KOPT-K1 (cell line): Measurements from ENCODE around the gene PARD3B.

Experiments
- H3K27ac ChIP-seq: fragments of 200-600 bp; sonication (generic); 2 replicates; pipeline ENCODE4 v1.5.1; 2016; ENCODE audit warnings: antibody characterized with exemption, mild to moderate bottlenecking, low read depth, low read length; ENCODE audit not compliant: poor library complexity, severe bottlenecking
- H3K36me3 ChIP-seq: fragments of 200-600 bp; sonication (generic); 2 replicates; pipeline ENCODE4 v1.5.1; 2017; ENCODE audit warnings: antibody characterized with exemption, mild to moderate bottlenecking, low read length, moderate library complexity; ENCODE audit not compliant: insufficient read depth
- H3K9me3 ChIP-seq: fragments of 200-600 bp; sonication (generic); 2 replicates; pipeline ENCODE4 v1.5.1; 2017; ENCODE audit warnings: antibody characterized with exemption, low read length, mild to moderate bottlenecking; ENCODE audit not compliant: insufficient read depth, poor library complexity, severe bottlenecking

PARD3B gene

DNA sequence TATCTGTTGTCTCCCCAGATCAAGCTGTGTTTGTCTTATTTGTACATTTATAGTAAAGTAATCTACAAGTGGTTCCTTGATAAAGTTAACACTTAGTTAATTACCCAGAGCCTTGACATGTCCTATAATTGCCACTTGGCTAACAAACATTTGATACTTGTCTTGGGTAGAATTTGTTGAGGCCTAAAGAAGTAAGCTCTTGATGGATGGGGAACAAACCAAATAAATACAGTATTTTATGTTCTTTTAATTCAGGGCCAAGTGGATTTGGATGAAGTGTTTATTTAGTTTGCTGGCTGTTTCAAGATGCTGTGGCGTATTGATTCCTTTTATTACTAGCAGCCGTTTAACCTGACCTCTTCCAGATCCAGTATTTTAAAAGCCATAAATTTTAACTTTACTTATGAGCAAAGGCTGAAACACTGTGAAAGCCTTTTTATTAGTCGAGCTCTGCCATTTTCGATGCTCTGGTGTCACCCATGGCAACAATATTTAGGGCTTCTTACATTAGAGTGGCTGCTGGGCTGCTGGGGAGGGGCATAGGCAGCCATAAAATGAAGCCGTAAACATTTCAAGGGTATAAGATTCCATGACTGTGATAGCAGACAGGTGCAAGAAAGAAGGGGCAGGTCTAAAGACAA is 735.4 kb downstream of the PARD3B start:
- no peaks in the 10 kb centered on the region for H3K36me3 ChIP-seq
- H3K27ac ChIP-seq, result no peak overlapping the region
- no peaks in the 10 kb centered on the region for H3K9me3 ChIP-seq

DNA sequence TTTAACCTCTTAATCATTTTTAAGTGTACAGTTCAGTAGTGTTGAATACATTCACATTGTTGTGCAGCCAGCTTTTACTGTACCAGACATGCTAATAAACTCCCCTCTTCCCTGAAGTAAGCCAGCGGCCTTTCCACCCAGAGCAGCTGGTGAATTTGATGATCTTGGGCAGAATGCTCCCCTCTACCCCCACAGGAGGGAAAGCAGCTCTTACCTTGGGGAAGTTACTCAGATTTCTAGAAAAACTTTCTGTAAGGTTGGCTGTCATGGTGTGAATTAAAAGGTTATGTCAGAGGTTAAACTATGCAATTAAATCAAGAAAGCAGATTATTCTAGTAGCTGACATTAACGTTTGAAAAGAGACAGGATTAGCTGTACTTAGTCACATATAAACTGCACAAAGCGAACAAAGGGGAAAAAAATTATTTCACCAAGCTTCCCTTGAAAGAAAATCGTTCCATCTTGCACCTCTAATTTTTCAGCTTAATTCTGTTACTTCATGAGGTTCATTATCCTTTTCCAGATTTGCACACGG is 738.5 kb downstream of the PARD3B start:
- Histone ChIP-seq H3K9me3 (no peaks in the 10 kb centered on the region), H3K27ac (no peak overlapping the region), H3K36me3 (no peaks in the 10 kb centered on the region)

DNA sequence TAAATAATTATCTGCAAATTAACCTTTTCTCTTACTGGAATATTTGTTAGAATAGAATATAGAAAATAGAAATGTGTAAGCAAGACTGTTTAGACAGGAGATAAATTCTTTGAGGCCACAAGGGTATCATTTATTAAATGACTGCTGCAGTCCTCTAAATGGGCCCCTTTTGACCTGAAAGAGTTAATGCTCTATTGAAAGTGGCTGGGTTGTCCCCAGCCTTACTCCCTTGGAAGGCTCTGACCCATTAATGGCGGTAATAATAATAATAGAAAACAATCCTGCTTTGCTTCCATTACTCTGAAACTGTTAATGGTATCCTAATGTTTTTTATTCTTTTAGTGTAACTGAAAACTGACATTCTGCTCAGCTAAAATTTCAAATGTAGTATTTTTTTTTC is 739.1 kb downstream of the PARD3B start:
- no peak overlapping the region for H3K27ac ChIP-seq
- H3K36me3 ChIP-seq, result no peaks in the 10 kb centered on the region
- no peaks in the 10 kb centered on the region for H3K9me3 ChIP-seq

DNA sequence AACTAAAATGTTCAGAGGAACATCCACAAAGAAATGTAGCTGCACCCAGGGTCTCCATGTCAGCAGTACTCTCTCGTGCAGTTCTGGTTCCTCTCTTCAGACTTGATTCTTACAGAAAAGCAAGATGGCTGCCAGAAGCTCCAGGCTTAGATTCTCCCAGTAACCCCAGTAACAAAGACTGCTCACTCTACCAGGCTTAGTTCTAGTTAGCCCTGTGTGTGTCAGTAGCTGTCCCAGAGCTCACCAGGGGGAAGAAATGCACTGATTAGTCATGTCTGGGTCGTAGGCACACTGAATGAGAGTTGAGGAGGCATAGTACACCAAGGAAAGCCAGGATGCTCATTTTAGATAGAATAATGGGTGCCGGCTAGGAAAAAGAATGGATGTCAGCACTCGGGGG is 742.0 kb downstream of the PARD3B start:
- Histone ChIP-seq H3K27ac (no peak overlapping the region), H3K36me3 (no peaks in the 10 kb centered on the region), H3K9me3 (no peaks in the 10 kb centered on the region)

DNA sequence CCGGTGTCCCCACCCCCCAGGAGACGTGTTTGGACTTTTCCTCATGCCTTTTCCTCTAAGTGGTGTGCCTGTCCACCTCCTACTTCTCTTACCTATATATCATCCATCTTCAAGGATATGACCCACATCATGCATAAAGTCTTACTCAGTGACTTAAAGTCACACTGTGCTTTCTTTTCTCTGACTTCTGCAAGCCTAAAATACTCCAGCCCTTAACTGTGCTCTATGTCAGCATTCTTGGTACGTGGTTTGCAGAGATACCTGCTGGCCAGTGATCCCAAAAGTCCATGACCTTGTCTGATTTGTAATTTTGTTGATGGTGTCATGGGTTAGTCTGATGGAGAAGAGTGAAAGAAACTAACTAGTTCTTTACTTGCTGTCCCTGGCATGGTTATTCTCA is 743.4 kb downstream of the PARD3B start:
- H3K27ac ChIP-seq, result no peak overlapping the region
- H3K9me3 ChIP-seq, result no peaks in the 10 kb centered on the region
- H3K36me3 ChIP-seq, result no peaks in the 10 kb centered on the region

DNA sequence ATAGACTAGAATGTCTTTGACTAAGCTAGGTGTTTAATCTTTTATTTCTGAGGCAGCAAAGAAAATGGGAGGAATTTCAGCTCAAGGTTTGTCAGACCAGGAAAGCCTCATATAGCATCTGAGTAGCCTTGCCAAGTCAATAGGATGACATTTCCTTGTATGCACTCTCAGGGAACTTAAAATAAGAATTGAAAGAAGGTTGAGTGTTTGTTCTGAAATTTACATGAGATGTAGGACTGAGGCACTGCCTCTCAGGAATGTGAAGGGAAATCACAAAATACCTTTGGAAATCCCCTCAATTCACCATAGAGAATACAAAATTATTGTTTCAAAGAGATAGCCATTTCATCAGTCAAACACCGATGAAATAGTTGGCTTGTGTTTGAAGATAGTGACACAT is 745.0 kb downstream of the PARD3B start:
- Histone ChIP-seq H3K36me3 (no peaks in the 10 kb centered on the region), H3K9me3 (no peaks in the 10 kb centered on the region), H3K27ac (no peak overlapping the region)

DNA sequence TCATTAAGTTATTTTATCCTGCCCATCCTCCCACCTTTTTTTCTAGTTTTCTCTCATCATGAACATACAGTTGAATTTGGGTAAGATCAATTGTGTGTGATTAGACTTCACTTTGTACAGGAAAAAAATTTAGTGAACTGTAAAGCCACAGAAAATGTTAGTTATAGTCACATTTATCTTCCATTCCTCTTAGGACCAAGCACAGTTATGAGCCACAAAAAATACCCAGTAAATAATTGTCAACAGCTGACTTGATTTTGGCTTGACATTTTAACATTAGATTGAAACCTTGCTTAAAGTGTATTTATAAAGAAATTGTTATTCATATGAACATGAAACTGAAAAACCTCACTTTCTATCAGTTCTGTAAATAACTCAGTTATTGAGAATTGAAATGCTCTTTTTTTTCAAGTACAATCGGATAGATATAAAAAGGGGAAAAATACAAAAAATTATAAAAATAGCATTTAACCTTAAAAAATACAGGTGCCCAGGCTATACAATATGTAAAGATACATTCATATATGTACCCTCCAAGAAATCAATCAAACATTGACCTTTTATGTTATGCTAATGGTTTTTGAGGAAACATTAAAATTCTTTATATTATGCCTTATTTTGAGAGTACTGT is 747.5 kb downstream of the PARD3B start:
- no peaks in the 10 kb centered on the region for H3K36me3 ChIP-seq
- no peaks in the 10 kb centered on the region for H3K9me3 ChIP-seq
- no peak overlapping the region for H3K27ac ChIP-seq

DNA sequence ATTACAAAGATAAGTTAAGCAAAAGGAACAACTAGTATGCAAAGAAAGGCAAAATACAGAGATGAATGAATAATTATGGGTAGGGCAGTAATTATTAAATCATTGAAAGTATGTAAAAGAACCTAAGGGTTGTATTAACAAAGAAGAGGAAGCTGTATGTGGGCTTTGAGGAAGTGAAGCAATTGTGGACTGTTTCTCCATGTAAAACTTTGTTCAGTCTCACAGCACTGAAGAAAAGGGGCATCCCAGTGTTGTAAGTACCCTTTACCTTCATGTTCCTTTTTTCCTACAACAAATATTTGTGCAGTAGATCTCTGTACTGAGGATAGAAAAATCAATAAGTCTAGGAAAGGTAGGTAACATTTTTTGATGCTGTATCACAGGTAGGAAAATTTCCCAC is 748.3 kb downstream of the PARD3B start:
- H3K9me3 ChIP-seq, result no peaks in the 10 kb centered on the region
- no peak overlapping the region for H3K27ac ChIP-seq
- no peaks in the 10 kb centered on the region for H3K36me3 ChIP-seq

DNA sequence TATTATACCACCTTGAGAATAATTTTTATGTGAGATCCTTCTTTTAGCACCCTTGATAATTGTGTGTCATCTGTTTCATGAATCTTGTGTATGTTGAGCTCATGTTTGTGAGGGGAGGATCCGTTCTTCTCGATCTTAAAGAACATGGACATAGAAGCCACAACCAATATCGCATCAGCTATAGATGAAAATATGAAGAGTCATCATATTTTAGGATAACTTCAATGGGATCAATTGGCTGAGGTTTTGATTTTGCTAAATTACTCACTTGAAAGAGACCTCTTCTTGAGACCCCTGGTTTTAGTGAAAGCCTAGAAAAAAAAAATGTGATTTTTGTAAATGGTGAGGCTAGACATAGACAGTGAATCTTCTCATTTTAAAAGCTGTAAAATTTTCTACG is 751.7 kb downstream of the PARD3B start:
- Histone ChIP-seq H3K27ac (no peak overlapping the region), H3K9me3 (no peaks in the 10 kb centered on the region), H3K36me3 (no peaks in the 10 kb centered on the region)

DNA sequence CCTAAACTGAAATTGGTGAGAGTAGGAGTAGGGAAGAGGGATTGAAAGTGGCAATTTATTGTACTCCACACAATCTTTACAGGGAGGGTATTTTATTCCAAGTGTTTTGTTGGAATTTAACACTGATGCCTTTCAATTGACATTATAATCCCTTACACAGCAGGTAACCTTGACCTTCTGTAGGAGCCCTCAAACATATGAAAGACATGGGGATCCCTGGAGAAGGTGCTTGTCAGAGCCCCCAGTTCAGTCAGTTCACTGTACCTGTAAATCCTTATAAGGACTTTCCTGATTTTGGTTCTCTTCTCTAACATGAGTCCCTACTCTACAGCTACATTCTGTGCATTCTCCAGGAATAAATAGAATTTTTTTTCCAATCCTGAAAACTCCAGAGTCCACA is 752.1 kb downstream of the PARD3B start:
- Histone ChIP-seq H3K9me3 (no peaks in the 10 kb centered on the region), H3K36me3 (no peaks in the 10 kb centered on the region), H3K27ac (no peak overlapping the region)

DNA sequence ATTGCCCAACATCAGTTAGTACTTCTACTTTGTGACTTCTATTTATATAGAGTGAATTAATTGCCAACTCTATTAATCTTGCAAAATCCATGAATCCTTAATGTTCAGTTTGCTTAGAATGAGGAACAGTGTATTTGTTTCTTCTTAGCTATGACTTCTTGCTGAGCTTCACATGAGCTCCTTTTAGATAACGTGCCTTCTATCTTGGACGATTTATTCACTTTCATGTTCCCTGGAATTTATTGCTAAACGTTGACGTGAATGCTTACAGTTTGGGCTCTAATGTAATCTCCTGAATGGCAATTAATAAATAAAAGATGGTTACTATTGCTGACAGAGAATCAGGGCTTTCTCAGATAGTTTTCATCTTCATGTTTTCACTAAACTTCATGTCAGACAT is 752.6 kb downstream of the PARD3B start:
- Histone ChIP-seq H3K9me3 (no peaks in the 10 kb centered on the region), H3K36me3 (no peaks in the 10 kb centered on the region), H3K27ac (no peak overlapping the region)

DNA sequence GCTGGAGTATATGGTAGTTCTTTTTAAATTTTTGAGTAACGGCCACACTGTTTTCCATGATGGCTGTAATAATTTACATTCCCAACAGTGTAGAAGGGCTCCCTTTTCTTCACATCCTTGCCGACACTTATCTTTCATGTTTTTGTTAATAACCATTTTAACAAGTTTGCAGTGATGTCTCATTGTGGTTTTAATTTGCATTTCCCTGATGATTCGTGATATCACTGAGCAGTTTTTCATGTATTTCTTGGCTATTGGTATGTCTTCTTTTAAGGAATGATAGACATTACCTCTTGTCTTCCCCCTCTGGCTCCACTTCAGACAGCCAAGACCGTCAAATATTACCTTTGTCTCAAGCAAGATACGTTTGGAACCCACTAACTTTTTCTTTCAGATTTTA is 765.9 kb downstream of the PARD3B start:
- Histone ChIP-seq H3K9me3 (no peaks in the 10 kb centered on the region), H3K36me3 (no peaks in the 10 kb centered on the region), H3K27ac (no peak overlapping the region)

DNA sequence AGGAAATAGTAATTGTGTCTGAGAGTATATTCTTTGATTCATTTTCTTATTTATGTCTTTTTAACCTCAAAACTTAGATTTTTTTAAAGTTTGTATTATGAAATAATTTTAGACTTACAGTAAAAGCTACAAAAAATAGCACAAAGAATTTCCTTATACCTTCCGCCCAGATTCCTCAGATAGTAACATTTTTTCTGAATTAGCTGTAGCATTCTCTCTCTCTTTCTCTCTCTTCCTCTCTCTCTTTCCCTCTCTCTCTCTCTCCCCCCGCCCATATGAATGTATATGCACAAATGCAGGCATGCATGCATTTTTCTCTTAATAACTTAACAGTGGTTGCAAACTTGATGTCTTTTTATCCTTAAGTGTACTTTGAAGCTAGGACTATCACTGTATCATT is 776.0 kb downstream of the PARD3B start:
- no peak overlapping the region for H3K27ac ChIP-seq
- no peaks in the 10 kb centered on the region for H3K9me3 ChIP-seq
- no peaks in the 10 kb centered on the region for H3K36me3 ChIP-seq

DNA sequence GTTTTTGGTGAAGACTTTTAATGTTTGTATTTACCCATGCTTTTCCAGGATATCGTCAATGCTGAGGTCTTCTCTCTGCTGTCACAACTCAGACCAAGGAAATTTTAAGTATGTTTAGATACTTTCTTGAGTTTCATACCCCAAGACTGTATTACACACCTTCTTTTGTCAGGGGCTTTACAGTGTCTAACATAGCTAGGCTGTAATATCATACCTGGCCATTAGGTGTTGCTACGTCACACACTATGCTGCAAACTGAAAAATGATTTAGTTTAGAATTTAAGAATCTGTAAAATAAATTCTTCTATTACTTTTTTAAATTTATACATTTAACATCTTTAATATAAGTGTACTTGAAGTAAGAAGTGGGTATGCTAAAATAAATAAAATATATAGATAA is 778.7 kb downstream of the PARD3B start:
- H3K9me3 ChIP-seq, result no peaks in the 10 kb centered on the region
- no peaks in the 10 kb centered on the region for H3K36me3 ChIP-seq
- H3K27ac ChIP-seq, result no peak overlapping the region

DNA sequence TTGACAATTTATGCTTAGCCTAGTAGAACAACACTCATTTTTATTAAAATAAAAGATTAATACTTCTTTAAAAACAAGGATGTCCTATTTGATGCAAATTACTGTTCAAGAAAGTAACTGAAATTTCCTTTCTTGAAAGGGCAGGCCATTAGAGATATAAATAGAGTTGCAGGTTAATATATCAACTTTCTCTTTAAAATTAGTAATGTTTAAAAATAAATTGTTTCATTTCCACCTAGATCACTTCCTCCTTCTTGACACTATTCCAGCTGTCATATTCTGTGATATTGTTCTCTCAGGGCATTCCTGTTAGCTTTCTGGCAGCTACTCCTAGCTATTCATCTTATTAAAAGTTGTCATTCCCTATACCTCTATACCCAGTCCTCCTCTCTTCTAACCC is 779.1 kb downstream of the PARD3B start:
- Histone ChIP-seq H3K27ac (no peak overlapping the region), H3K36me3 (no peaks in the 10 kb centered on the region), H3K9me3 (no peaks in the 10 kb centered on the region)

DNA sequence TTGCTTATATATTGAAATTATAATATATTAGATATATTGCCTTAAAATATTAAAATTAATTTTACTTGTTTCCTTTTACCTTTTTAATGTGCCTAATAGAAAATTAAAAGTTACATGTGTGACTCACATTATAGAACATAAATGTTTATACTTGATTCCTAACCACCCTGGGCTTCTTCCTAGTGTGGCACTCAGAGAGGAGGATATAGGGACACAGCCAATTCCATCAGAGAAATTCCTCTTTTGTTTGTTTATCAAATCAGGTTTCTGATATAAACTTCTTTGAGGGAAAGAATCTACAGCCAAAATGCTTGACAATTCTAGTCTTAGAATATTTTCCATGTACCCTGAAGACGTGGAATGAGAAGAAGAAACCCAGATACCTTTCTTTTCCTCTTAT is 788.1 kb downstream of the PARD3B start:
- Histone ChIP-seq H3K27ac (no peak overlapping the region), H3K9me3 (no peaks in the 10 kb centered on the region), H3K36me3 (no peaks in the 10 kb centered on the region)
